LHCN-M2 (cell line): ENCODE measurements around the gene SFMBT1. TPM values are rescaled to one million over a fixed set of nuclear protein-coding genes. Genes with fewer than 3 reads are reported as not detected.
A peak's percentile ranks its signal among the peaks of the same experiment; 100 is the strongest.

Experiments
- DNase-seq: peaks from one replicate; pipeline ENCODE4 v3.0.0-alpha.2; 2012; ENCODE audit warnings: low read depth
- total RNA-seq: library from RNA; depleted of rRNA; stranded (reverse); fragments of >200 nt; gene quantifications from 2 replicates; pipeline ENCODE4 v1.2.3, GENCODE V29; 2014

Gene SFMBT1
- total RNA-seq, 1 experiment from 2014 or later: 5.8 TPM

DNA sequence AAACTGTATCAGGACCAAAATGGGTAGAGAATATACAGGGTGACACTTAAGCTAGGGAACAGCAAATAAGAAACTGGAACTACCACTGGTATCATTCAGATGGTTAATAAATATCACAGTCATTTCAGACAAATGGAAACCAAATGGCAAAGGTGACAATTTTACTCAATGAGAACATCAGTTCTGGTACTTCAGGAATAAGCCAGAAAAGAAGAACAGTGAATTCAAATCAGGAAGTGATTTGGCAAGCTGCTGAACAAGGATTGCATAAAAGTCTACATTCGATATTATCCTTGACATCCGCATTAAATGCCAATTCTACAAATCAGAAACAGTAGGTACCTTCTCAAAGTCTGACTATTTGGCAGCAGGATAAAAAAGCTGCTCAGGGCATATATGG is 125.0 kb downstream of the SFMBT1 start:
- DNase-seq: no peak

- no peak for DNase-seq
Measured at GRCh38 chr3:52917044-52917443, 128.8 kb downstream of the SFMBT1 start.

GRCh38 chr3:52915294-52915693 is 130.6 kb downstream of the SFMBT1 start:
- DNase-seq: no peak

GRCh38 chr3:52912885-52913731 is 132.8 kb downstream of the SFMBT1 start:
- DNase-seq: no peak

DNA sequence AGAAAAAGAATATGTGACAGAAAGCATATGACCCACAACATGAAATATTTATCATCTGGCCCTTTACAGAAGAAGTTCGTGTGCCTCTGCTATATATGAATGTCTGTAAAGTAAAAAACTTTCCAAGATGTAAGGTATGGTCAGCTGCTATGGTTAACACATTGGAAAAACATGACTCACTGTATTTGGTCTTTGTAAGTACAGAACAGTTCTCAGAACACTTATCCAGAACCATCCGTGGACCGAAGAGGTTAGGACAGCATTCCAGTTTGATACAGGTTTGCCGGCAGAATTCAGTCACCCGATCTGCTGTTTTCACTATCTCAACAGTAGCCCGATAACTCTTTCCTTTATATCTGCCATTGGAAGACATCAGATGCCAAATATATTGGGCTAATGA is 135.1 kb downstream of the SFMBT1 start:
- DNase-seq: no peak

GRCh38 chr3:52907497-52907896 is 138.4 kb downstream of the SFMBT1 start:
- DNase-seq: no peak

- DNase-seq: no peak
Measured at GRCh38 chr3:52904552-52904951, 141.3 kb downstream of the SFMBT1 start.

DNA sequence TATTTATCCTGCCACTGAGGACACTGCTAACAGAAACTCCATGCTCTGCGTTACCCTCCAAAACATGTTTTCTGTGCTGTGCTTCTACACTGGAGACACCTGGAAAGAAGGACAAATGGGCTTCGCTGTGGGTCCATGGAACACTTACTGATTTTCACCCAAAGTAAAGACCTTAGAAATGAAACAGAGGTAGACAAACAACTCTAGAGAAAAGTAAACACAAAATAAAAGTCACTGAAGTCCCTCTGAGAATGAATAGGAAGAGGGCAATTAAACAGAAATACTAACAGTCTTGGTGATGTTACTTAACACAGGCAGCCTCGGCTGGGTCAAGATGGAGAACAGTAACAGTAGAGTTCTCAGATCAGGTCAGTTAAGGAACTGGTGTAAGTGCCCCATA is 141.9 kb downstream of the SFMBT1 start:
- no peak for DNase-seq

DNA sequence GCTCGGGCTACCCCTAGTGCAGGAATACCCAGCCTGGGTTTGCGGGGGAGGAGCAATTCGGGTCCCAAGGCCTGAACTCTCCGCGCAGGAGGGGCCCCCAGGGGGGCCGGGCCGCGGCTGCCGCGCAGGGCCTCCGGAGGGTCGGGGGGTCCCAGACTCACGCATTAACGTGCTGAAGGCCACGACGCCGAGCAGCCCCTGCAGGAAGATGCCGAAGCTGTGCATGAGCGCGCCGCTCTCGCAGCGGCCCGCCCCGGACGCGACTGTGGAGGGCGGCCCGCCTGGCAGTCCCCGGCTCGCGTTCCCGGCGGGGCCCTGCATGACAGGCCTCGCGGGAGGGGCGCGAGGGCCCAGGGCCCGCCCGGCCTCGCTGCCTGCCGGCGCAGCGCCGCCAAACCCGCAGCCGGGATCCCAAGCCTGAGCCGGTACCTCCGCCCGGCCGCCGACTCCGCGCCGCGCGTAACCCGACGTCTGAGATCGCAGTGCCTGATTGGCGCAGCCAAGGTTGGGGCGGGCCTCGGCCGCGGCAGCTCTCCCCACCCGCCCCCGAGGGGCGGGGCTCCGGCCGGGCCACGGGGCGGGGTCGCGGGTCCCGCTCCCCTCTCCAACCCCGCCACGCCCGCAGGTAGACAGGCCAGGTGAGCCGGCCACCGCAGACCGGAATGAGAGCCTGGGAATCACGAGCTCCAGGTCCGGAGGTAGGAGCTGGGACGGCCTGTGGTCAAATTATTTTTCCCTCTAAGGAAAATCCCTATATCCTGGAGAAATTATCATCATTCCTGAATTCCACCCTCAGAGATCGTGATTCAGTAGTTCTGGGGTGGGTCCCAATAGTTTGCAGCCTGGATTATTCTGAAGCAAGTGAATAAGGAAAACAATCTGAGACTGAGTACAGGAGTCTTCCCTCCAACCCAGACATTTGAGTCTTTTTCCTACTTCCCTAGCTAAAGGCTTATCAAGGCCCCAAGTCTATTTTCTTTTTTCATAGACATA is 148.4 kb downstream of the SFMBT1 start, which contains the start of gene STIMATE:
STIMATE (minus strand) TSS at position 419 of the 993 bp plus-strand sequence; CDS start at position 321, 98 bp downstream.
- DNase-seq: peak; percentile 68

DNA sequence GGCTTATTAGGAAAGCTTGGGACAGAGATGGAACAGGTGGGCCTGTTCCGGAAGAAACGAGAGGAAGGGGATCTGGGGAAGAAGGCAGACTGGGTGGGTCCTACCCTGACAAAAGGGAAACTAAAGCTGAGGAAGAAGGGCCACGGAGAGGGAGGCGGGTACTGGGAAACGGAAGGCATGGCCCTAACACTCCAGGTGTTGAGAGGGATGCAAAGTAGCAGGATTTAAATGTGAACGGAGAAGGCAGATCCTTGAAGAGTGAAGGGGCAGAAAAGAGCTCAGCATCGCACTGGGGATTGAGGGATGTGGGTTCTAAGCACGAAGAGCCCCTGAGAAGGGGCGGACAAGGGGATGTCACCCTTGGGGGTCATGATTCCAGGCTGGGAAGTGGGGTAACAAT is 149.3 kb downstream of the SFMBT1 start:
- DNase-seq: no peak

DNA sequence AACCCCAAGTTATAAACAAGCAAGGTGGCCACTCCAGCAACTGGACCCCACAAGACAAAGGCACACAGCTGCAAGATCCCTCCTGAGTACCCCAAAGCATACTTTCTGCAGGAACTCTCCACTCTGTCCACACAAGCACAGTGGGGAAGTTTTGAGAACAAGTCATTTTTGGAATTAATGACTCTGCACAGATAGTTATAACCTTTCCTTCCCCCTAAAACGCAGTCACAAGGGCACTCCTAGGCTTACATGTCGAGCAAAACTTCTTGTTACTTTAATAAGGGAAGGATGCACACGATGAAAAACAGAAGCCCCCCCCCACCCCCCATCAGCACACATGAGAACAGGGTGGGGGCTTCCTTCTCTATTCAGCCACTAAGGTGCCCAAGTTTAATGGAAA is 149.7 kb downstream of the SFMBT1 start:
- no peak for DNase-seq

GRCh38 chr3:52895418-52895817 is 150.5 kb downstream of the SFMBT1 start:
- DNase-seq: no peak

DNA sequence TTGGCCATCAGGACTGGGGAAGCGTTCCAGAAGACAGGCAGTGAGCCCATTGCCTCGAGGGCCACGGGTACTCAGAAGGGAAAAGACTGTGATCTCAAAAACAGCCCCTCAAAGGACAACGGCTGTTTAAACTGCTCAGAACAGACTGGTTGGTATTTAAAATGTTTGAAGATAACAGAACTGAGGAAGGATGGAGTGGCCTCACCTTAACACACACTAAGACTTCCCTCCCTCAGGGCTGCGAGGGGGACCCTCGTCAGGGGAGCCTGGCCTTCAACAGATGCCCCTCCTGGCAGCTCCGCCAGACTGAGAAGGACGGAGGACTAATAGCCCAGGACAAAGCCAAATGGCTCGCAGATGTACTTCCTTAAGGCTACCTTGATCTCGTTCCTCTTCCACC is 151.1 kb downstream of the SFMBT1 start:
- no peak for DNase-seq

- no peak for DNase-seq
Measured at GRCh38 chr3:52893723-52894122, 152.2 kb downstream of the SFMBT1 start.

GRCh38 chr3:52892625-52893311 is 153.1 kb downstream of the SFMBT1 start:
- DNase-seq: peak; percentile 31

DNA sequence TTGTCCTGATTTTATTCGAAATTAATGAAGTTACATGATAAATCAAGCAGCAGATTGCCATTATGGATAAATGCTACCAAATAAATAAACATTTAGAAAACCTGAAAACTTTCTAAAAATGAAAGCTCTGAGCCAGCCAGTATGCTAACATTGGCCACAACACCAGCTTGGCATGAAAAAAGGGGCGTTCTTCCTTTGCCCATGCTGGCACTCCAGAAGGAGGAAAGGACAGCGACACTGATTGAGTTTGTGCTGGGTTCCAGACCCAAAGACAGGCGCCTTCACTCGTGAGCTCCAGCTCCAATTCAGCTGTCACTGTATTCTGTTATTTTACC is 153.6 kb downstream of the SFMBT1 start:
- DNase-seq: peak; percentile 30

GRCh38 chr3:52891615-52892081 is 154.2 kb downstream of the SFMBT1 start:
- DNase-seq: peak; percentile 13

GRCh38 chr3:52891164-52891563 is 154.7 kb downstream of the SFMBT1 start:
- no peak for DNase-seq

GRCh38 chr3:52890735-52891134 is 155.1 kb downstream of the SFMBT1 start:
- DNase-seq: no peak

GRCh38 chr3:52889901-52890300 is 156.0 kb downstream of the SFMBT1 start:
- DNase-seq: no peak

DNA sequence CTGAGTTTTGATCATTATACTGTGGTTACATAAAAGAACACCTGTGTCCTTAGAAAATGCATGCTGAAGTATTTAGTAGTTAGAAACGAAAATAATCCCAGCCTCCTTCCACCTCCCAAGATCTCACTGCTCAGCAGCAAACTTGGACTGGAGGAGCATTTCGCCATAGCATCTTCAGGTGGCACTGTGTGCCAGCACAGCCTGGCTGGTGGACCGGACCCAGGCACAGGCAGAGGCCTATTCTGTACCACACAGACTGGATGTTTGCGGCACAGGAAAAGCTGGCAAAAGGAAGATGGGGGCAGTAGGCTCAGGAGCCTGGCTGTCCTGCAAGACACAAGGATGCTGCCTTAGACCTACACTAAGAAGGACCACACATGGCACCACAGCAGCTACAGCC is 158.7 kb downstream of the SFMBT1 start:
- DNase-seq: no peak
